DLD1 (cell line): ENCODE results near the gene MRPL49.
"Not testable (repeated sequence)": the region's sequence is repeated elsewhere in the genome, so short reads cannot be mapped to it uniquely, and the experiment has no call there.

Experiments
- in situ Hi-C: cut with HindIII; loops from 2 replicates; pipeline ENCODE4 v1.10.0; 2017; ENCODE audit warnings: low sequenced_read_pairs

Gene MRPL49

GRCh38 chr11:65117206-65118096 is 4.7 kb upstream of the MRPL49 start, which contains the start of gene ZNHIT2:
Gene ZNHIT2, minus strand, starts transcription at chr11:65117701. Its CDS starts 48 bp downstream, at chr11:65117653.
- in situ Hi-C loops = no loop called here

GRCh38 chr11:65118097-65118837 is 3.9 kb upstream of the MRPL49 start:
- in situ Hi-C loops = no loop called here

GRCh38 chr11:65118891-65119669 is 3.0 kb upstream of the MRPL49 start:
- in situ Hi-C loops = not testable (repeated sequence)

GRCh38 chr11:65119670-65119995 is 2.5 kb upstream of the MRPL49 start:
- in situ Hi-C loops = no loop called here

- in situ Hi-C loops = no loop called here
Observed at GRCh38 chr11:65120831-65121230, 1.3 kb upstream of the MRPL49 start.

GRCh38 chr11:65121447-65121864 is 665 bp upstream of the MRPL49 start:
- in situ Hi-C loops = no loop called here

- in situ Hi-C loops = no loop called here
Observed at GRCh38 chr11:65124480-65125196, 2.5 kb downstream of the MRPL49 start.

GRCh38 chr11:65125197-65126056 is 3.3 kb downstream of the MRPL49 start:
- in situ Hi-C loops = no loop called here

GRCh38 chr11:65126624-65127274 is 4.6 kb downstream of the MRPL49 start:
- in situ Hi-C loops = no loop called here

- in situ Hi-C loops = no loop called here
Observed at GRCh38 chr11:65127473-65128181, 5.5 kb downstream of the MRPL49 start.

GRCh38 chr11:65128182-65129145 is 6.3 kb downstream of the MRPL49 start:
- in situ Hi-C loops = no loop called here

GRCh38 chr11:65129649-65130441 is 7.7 kb downstream of the MRPL49 start:
- in situ Hi-C loops = no loop called here

GRCh38 chr11:65130631-65131416 is 8.7 kb downstream of the MRPL49 start:
- in situ Hi-C loops = no loop called here

GRCh38 chr11:65131417-65131776 is 9.3 kb downstream of the MRPL49 start:
- in situ Hi-C loops = no loop called here

GRCh38 chr11:65131895-65132237 is 9.7 kb downstream of the MRPL49 start:
- in situ Hi-C loops = no loop called here
